GM12878 (cell line): Measurements from ENCODE around the gene XYLB. TPM values are rescaled to one million over a fixed set of nuclear protein-coding genes. Genes with fewer than 3 reads are reported as not detected.
A peak's percentile ranks its signal among the peaks of the same experiment; 100 is the strongest.

Experiments
- ATAC-seq: fragments of 200-7000 bp; cut with Tn5 transposase; 3 replicates; pipeline ENCODE4 v1.9.1; 2020; ENCODE audit warnings: mild to moderate bottlenecking, moderate library complexity
- BruUV-seq: library from RNA; stranded (reverse); fragments of 400-500 nt; replicated peaks from 2 replicates; lab custom pipeline; 2021; lab: Mats Ljungman, UMichigan
- CTCF ChIA-PET: fragments of 300-600 bp; sonication (Branson Sonifier 250); formaldehyde crosslinking; extraction: SDS; loops from one replicate; lab custom pipeline; 2021; ENCODE audit warnings: inconsistent platforms; lab: Yijun Ruan, JAX
- POLR2A ChIA-PET: fragments of 350-600 bp; formaldehyde crosslinking; extraction: SDS; loops from one replicate; lab custom pipeline; 2021; ENCODE audit warnings: inconsistent platforms; lab: Charles Lee
- RAD21 ChIA-PET: fragments of 300-600 bp; sonication (Branson Sonifier 250); formaldehyde crosslinking; loops from one replicate; lab custom pipeline; 2023; ENCODE audit warnings: antibody characterized with exemption; ENCODE audit not compliant: unreplicated experiment; lab: Charles Lee
- SMC1A ChIA-PET: fragments of 300-600 bp; sonication (Branson Sonifier 250); formaldehyde crosslinking; loops from one replicate; lab custom pipeline; 2023; ENCODE audit not compliant: unreplicated experiment, uncharacterized antibody; lab: Charles Lee
- DNase-seq: peaks from one replicate; pipeline ENCODE4 v3.0.0-alpha.2; 2011; ENCODE audit warnings: low read depth, low spot score
- FAIRE-seq: peaks from 3 replicates; lab custom pipeline; 2011; peaks lifted over from hg19 to GRCh38; lab: Jason Lieb, UNC
- H2AFZ ChIP-seq: 2 replicates; pipeline ENCODE4 v1.6.0; 2011; ENCODE audit warnings: low read depth, low read length, control low read depth; ENCODE audit not compliant: control insufficient read depth
- H3K27ac ChIP-seq: 2 replicates; pipeline ENCODE4 v1.5.1; 2011; ENCODE audit warnings: control low read depth; ENCODE audit not compliant: control insufficient read depth, insufficient read depth
- H3K27me3 ChIP-seq, 2 experiments: replicated peaks in 1 of 2; 2 replicates each; pipeline versions ENCODE4 v1.6.0 to v1.6.1; 2011; ENCODE audit warnings: low read length in 1 of 2; ENCODE audit not compliant: control insufficient read depth in 2 of 2, insufficient read depth in 2 of 2
- H3K36me3 ChIP-seq, 2 experiments: 2 replicates each; pipeline ENCODE4 v1.5.1; 2011; ENCODE audit warnings: low read length in 1 of 2; ENCODE audit not compliant: control insufficient read depth in 2 of 2, insufficient read depth in 2 of 2
- H3K4me1 ChIP-seq: 2 replicates; pipeline ENCODE4 v1.6.1; 2011; ENCODE audit warnings: mild to moderate bottlenecking, low read length, moderate library complexity, mixed read lengths; ENCODE audit not compliant: control insufficient read depth, insufficient read depth
- H3K4me2 ChIP-seq: 2 replicates; pipeline ENCODE4 v1.6.0; 2011; ENCODE audit warnings: control low read depth; ENCODE audit not compliant: control insufficient read depth, insufficient read depth
- H3K4me3 ChIP-seq: fragments of 200-600 bp; sonication (generic); 2 replicates; pipeline ENCODE4 v1.5.1; 2016
- H3K79me2 ChIP-seq: 2 replicates; pipeline ENCODE4 v1.6.0; 2011; ENCODE audit warnings: low read length; ENCODE audit not compliant: control insufficient read depth, insufficient read depth
- H3K9ac ChIP-seq: 2 replicates; pipeline ENCODE4 v1.8.0; 2011; ENCODE audit warnings: low read length, control low read depth, mixed read lengths; ENCODE audit not compliant: control insufficient read depth, insufficient read depth
- H3K9me3 ChIP-seq: replicated peaks from 3 replicates; pipeline ENCODE4 v1.5.1; 2011; ENCODE audit warnings: mild to moderate bottlenecking, low read length; ENCODE audit not compliant: control insufficient read depth, insufficient read depth
- H4K20me1 ChIP-seq: 2 replicates; pipeline ENCODE4 v1.6.0; 2011; ENCODE audit not compliant: control insufficient read depth, insufficient read depth
- ATF7 ChIP-seq: fragments of 450-650 bp; IDR thresholded peaks from 2 replicates; pipeline ENCODE4 v1.6.1; 2016; ENCODE audit warnings: low read depth, mild to moderate bottlenecking
- HCFC1 ChIP-seq: fragments of 150-350 bp; IDR thresholded peaks from 2 replicates; pipeline ENCODE4 v1.6.1; 2014; ENCODE audit warnings: low read length
- IKZF1 ChIP-seq: fragments of 450-650 bp; conservative IDR thresholded peaks from 2 replicates; pipeline ENCODE4 v1.6.1; 2017; ENCODE audit warnings: antibody characterized with exemption, mild to moderate bottlenecking
- KLF5 ChIP-seq: fragments of 450-650 bp; IDR thresholded peaks from 2 replicates; pipeline ENCODE4 v1.6.1; 2014; ENCODE audit warnings: mild to moderate bottlenecking; ENCODE audit not compliant: partially characterized antibody
- NFXL1 ChIP-seq: fragments of 450-650 bp; IDR thresholded peaks from 2 replicates; pipeline ENCODE4 v1.6.1; 2017; ENCODE audit warnings: antibody characterized with exemption, mild to moderate bottlenecking, borderline replicate concordance
- POLR2A ChIP-seq: IDR thresholded peaks from 2 replicates; pipeline ENCODE4 v1.6.1; 2011; ENCODE audit warnings: low read depth, mild to moderate bottlenecking, low read length
- SP1 ChIP-seq: IDR thresholded peaks from one replicate; pipeline ENCODE4 v1.6.1; 2011; ENCODE audit warnings: low read depth, low read length
- WGBS: methylation state at CpG from one replicate; pipeline ENCODE4 v1.1.6; 2016; ENCODE audit warnings: low lambda C conversion rate; ENCODE audit not compliant: insufficient replicate concordance, insufficient coverage; ENCODE audit errors: missing lambda C conversion rate; 5-methylcytosine and 5-hydroxymethylcytosine counted together
- in situ Hi-C: fragments of 300-500 bp; cut with MboI; formaldehyde crosslinking; loops from 9 replicates; pipeline ENCODE4 v1.14.3; 2018; ENCODE audit warnings: mixed read lengths
- intact Hi-C: fragments of 100-400 bp; cut with micrococcal nuclease; formaldehyde crosslinking; loops from one replicate; pipeline ENCODE4 v1.14.2; 2022; ENCODE audit not compliant: unreplicated experiment
- polyA plus RNA-seq, 11 experiments: library from polyadenylated mRNA; depleted of rRNA in 4 of 11; unstranded in 6 of 11; stranded (reverse) in 5 of 11; fragments of >200 nt; fragmentation: Nextera tagmentation in 4 of 11; fragmentation: Illumina TruSeq in 1 of 11; extraction: Ambion mirVana in 4 of 11; extraction: Trizol in 1 of 11; gene quantifications; 1 replicate in 1 of 11; 2 replicates in 10 of 11; pipeline versions ENCODE4 v1.2.1 to v1.2.3, GENCODE V29; 2011 to 2016; ENCODE audit warnings: inconsistent platforms in 2 of 11, missing spikeins in 2 of 11, low read depth in 1 of 11
- total RNA-seq, 4 experiments: library from RNA; depleted of rRNA in 3 of 4; stranded (reverse); fragments of >200 nt in 3 of 4; fragmentation: Illumina TruSeq in 1 of 4; extraction: Trizol in 1 of 4; gene quantifications; 2 replicates each; pipeline versions ENCODE4 v1.2.1 to v1.2.3, GENCODE V29; 2013 to 2021
- TF ChIP-seq, protein P1 (sequence below): fragments of 450-650 bp; IDR thresholded peaks from 2 replicates; pipeline ENCODE4 v1.6.1; 2017; ENCODE audit warnings: mild to moderate bottlenecking, moderate library complexity
- TF ChIP-seq, protein P2 (sequence below): IDR thresholded peaks from 2 replicates; pipeline ENCODE4 v1.6.1; 2012; ENCODE audit warnings: mild to moderate bottlenecking, low read depth, low read length

XYLB gene
- total and polyA plus RNA-seq, 10 of the 15 experiments (the other 5 are each of a cell fraction or from before 2014, with no cell fraction given) = 0.60 to 6.1 (median 3.5) TPM

DNA sequence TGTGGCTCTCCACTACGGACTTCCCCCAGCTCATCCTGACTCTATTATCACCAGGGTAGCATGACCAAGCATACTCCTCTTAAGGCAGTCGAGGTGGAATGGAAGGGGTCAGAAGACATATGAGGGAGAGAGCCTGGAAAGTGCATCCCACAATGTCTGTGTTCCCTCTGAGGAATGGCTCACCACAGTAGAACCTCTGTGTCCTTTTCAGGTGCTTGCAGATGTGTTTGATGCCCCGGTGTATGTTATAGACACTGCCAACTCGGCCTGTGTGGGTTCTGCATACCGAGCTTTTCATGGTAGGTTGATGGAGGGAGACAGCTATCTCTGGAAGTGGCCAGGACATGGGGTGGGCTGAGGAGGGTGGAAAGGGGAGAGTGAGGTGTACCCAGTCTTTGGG lies 50.3 kb downstream of the XYLB start:
- 78% methylated on average over 5 of the region's 5 CpGs for WGBS
- intact Hi-C loops (no loop called here), in situ Hi-C loops (no loop called here)
- no peak for TF ChIP-seq HCFC1
- TF ChIP-seq POLR2A = no peak
- Histone ChIP-seq H4K20me1 (no peaks in the 10 kb centered on the region), H3K9ac (no peak overlapping the region), H3K4me3 (no peak overlapping the region), H3K36me3 (peaks cover 0 to 5% of the 10 kb centered on the region in 2 experiments; a peak in 3 of 4 replicates), H3K9me3 (no peaks in the 10 kb centered on the region), H2AFZ (no peak overlapping the region), H3K79me2 (no peaks in the 10 kb centered on the region), H3K4me1 (no peaks in the 10 kb centered on the region), H3K4me2 (no peak overlapping the region), H3K27me3 (no peaks in the 10 kb centered on the region), H3K27ac (no peak overlapping the region)
- DNase-seq (no peak), FAIRE-seq (no peak), ATAC-seq (no peak)
- ChIA-PET CTCF (interaction anchor here (0.5 to 2.2 kb wide), 2 partner anchors 13 to 84 kb away, joined by 3 to 6 read pairs; no protein-coding TSS in a partner anchor), POLR2A (no interaction called here), RAD21 (no interaction called here), SMC1A (interaction anchor here (0.6 kb wide), 1 partner anchor 85 kb away, joined by 3 read pairs; no protein-coding TSS in a partner anchor)
- no TSS peak for BruUV-seq

DNA sequence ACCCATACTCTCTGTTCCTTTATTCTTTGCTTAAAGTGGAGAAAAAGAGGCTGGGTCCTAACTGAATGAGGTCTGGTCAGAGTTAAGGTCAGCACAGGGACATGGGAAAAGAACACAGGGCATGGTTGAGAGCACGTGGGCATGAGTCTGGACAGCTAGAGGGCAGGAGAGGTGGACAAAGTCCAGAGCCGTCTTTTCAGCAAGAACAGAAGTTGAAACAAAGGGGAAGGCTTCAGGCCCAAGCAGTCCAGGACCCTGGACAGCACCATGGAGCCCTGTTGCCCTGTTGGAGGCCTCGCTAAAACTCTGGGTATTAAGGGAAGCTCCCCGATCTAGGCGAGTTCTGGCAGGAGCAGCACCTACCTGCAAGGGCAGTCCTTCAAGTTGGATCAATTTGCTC lies 50.7 kb downstream of the XYLB start:
- H3K27me3 ChIP-seq = no peaks in the 10 kb centered on the region
- FAIRE-seq = no peak
- DNase-seq = no peak
- H3K27ac ChIP-seq = no peak overlapping the region
- ChIA-PET CTCF (interaction anchor here (2.2 kb wide), 1 partner anchor 83 kb away, joined by 6 read pairs; no protein-coding TSS in a partner anchor), RAD21 (no interaction called here), POLR2A (no interaction called here), SMC1A (interaction anchor here (0.6 kb wide), 1 partner anchor 84 kb away, joined by 3 read pairs; no protein-coding TSS in a partner anchor)
- no peaks in the 10 kb centered on the region for H3K79me2 ChIP-seq
- TF ChIP-seq IKZF1 (no peak), ATF7 (no peak), KLF5 (no peak), NFXL1 (no peak), SP1 (no peak)
- TF ChIP-seq, protein P1, sequence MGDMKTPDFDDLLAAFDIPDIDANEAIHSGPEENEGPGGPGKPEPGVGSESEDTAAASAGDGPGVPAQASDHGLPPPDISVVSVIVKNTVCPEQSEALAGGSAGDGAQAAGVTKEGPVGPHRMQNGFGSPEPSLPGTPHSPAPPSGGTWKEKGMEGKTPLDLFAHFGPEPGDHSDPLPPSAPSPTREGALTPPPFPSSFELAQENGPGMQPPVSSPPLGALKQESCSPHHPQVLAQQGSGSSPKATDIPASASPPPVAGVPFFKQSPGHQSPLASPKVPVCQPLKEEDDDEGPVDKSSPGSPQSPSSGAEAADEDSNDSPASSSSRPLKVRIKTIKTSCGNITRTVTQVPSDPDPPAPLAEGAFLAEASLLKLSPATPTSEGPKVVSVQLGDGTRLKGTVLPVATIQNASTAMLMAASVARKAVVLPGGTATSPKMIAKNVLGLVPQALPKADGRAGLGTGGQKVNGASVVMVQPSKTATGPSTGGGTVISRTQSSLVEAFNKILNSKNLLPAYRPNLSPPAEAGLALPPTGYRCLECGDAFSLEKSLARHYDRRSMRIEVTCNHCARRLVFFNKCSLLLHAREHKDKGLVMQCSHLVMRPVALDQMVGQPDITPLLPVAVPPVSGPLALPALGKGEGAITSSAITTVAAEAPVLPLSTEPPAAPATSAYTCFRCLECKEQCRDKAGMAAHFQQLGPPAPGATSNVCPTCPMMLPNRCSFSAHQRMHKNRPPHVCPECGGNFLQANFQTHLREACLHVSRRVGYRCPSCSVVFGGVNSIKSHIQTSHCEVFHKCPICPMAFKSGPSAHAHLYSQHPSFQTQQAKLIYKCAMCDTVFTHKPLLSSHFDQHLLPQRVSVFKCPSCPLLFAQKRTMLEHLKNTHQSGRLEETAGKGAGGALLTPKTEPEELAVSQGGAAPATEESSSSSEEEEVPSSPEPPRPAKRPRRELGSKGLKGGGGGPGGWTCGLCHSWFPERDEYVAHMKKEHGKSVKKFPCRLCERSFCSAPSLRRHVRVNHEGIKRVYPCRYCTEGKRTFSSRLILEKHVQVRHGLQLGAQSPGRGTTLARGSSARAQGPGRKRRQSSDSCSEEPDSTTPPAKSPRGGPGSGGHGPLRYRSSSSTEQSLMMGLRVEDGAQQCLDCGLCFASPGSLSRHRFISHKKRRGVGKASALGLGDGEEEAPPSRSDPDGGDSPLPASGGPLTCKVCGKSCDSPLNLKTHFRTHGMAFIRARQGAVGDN = no peak
- TF ChIP-seq, protein P2, sequence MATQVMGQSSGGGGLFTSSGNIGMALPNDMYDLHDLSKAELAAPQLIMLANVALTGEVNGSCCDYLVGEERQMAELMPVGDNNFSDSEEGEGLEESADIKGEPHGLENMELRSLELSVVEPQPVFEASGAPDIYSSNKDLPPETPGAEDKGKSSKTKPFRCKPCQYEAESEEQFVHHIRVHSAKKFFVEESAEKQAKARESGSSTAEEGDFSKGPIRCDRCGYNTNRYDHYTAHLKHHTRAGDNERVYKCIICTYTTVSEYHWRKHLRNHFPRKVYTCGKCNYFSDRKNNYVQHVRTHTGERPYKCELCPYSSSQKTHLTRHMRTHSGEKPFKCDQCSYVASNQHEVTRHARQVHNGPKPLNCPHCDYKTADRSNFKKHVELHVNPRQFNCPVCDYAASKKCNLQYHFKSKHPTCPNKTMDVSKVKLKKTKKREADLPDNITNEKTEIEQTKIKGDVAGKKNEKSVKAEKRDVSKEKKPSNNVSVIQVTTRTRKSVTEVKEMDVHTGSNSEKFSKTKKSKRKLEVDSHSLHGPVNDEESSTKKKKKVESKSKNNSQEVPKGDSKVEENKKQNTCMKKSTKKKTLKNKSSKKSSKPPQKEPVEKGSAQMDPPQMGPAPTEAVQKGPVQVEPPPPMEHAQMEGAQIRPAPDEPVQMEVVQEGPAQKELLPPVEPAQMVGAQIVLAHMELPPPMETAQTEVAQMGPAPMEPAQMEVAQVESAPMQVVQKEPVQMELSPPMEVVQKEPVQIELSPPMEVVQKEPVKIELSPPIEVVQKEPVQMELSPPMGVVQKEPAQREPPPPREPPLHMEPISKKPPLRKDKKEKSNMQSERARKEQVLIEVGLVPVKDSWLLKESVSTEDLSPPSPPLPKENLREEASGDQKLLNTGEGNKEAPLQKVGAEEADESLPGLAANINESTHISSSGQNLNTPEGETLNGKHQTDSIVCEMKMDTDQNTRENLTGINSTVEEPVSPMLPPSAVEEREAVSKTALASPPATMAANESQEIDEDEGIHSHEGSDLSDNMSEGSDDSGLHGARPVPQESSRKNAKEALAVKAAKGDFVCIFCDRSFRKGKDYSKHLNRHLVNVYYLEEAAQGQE = peak; percentile 93
- 87% methylated on average over 5 of the region's 5 CpGs for WGBS
- no peak overlapping the region for H3K4me3 ChIP-seq
- BruUV-seq = no TSS peak
- no peaks in the 10 kb centered on the region for H3K9me3 ChIP-seq
- H3K4me2 ChIP-seq = no peak overlapping the region
- H2AFZ ChIP-seq = no peak overlapping the region
- no peak for ATAC-seq
- in situ Hi-C loops (no loop called here), intact Hi-C loops (no loop called here)
- no peak overlapping the region for H3K9ac ChIP-seq
- peaks cover 0 to 6% of the 10 kb centered on the region in 2 experiments; a peak in 3 of 4 replicates for H3K36me3 ChIP-seq
- H3K4me1 ChIP-seq = no peaks in the 10 kb centered on the region
- no peaks in the 10 kb centered on the region for H4K20me1 ChIP-seq
